Subcutaneous adipose tissue (tissue), 4 donors: ENCODE data around the gene CYB561. TPM values are rescaled to one million over a fixed set of nuclear protein-coding genes. Genes with fewer than 3 reads are reported as not detected.

Experiments used
- CTCF ChIP-seq: fragments of 450-650 bp; IDR thresholded peaks from one replicate; pipeline ENCODE4 v1.5.1; 2016; ENCODE audit warnings: low read depth, mild to moderate bottlenecking, control low read depth, antibody characterized with exemption, moderate library complexity
- total RNA-seq, 4 donors: library from RNA; depleted of rRNA; stranded (reverse); fragments of >200 nt; gene quantifications; one replicate each; pipeline ENCODE4 v1.1.0, GENCODE V29; 2016

CYB561 gene
- total RNA-seq, 4 donors from 2014 or later, result 12.7 to 17.9 (median 14.1) TPM

GRCh38 chr17:63434951-63435571 is 11.0 kb downstream of the CYB561 start:
- TF ChIP-seq CTCF, result no peak

GRCh38 chr17:63433746-63434591 is 12.1 kb downstream of the CYB561 start:
- no peak for TF ChIP-seq CTCF

GRCh38 chr17:63431939-63432804 is 13.9 kb downstream of the CYB561 start:
- no peak for TF ChIP-seq CTCF

- TF ChIP-seq CTCF, result no peak
Measured at GRCh38 chr17:63431618-63431938, 14.5 kb downstream of the CYB561 start.

- TF ChIP-seq CTCF, result no peak
Measured at GRCh38 chr17:63430223-63430622, 15.9 kb downstream of the CYB561 start.

GRCh38 chr17:63429766-63430165 is 16.3 kb downstream of the CYB561 start:
- TF ChIP-seq CTCF, result no peak

GRCh38 chr17:63426917-63427308 is 19.2 kb downstream of the CYB561 start:
- no peak for TF ChIP-seq CTCF
